ENCODE measurements around the gene TP53I3. TPM values are rescaled to one million over a fixed set of nuclear protein-coding genes. Genes with fewer than 3 reads are reported as not detected.
"Not testable (repeated sequence)": the region's sequence is repeated elsewhere in the genome, so short reads cannot be mapped to it uniquely, and the experiment has no call there.

TP53I3 gene
- 10 to 100 TPM in 11 of 12 donors, not detected in 1; 26.4 to 47.1 (median 31.7) TPM for polyA plus RNA-seq (ENCODE audit: insufficient read length in 12 of 12)
- long read RNA-seq, donor 1, transcript TP53I3-202 (6 exons, 1,635 nt) = major isoform, 6 of 16 reads
- long read RNA-seq, donor 1, partial matches to known transcripts = 6 of 16 reads
- long read RNA-seq, donor 1, other reads (novel, unspliced or antisense) = 0 of 16 reads
- long read RNA-seq, donor 2, transcript TP53I3-201 (5 exons, 1,998 nt) = major isoform, 5 of 11 reads
- long read RNA-seq, donor 2, partial matches to known transcripts = 0 of 11 reads
- long read RNA-seq, donor 2, other reads (novel, unspliced or antisense) = 0 of 11 reads
- long read RNA-seq, donor 3, partial matches to known transcripts = 0 of 6 reads
- long read RNA-seq, donor 3, other reads (novel, unspliced or antisense) = 0 of 6 reads
- long read RNA-seq, donor 4, transcript TP53I3-201 (5 exons, 1,998 nt) = major isoform, 5 of 7 reads
- long read RNA-seq, donor 4, partial matches to known transcripts = 0 of 7 reads
- long read RNA-seq, donor 4, other reads (novel, unspliced or antisense) = 0 of 7 reads
- long read RNA-seq, donor 5, partial matches to known transcripts = 10 of 16 reads
- long read RNA-seq, donor 5, other reads (novel, unspliced or antisense) = 0 of 16 reads
- long read RNA-seq, donor 6, partial matches to known transcripts = 7 of 15 reads
- long read RNA-seq, donor 6, other reads (novel, unspliced or antisense) = 0 of 15 reads
- long read RNA-seq, donor 7, partial matches to known transcripts = 0 of 5 reads
- long read RNA-seq, donor 7, other reads (novel, unspliced or antisense) = 0 of 5 reads
- long read RNA-seq, donor 8, partial matches to known transcripts = 0 of 11 reads
- long read RNA-seq, donor 8, other reads (novel, unspliced or antisense) = 0 of 11 reads
- long read RNA-seq, donor 9, transcript TP53I3-202 (6 exons, 1,635 nt) = major isoform, 7 of 19 reads
- long read RNA-seq, donor 9, partial matches to known transcripts = 7 of 19 reads
- long read RNA-seq, donor 9, other reads (novel, unspliced or antisense) = 0 of 19 reads
- long read RNA-seq, donor 10, partial matches to known transcripts = 0 of 4 reads
- long read RNA-seq, donor 10, other reads (novel, unspliced or antisense) = 0 of 4 reads
- long read RNA-seq, donor 11, transcript TP53I3-202 (6 exons, 1,635 nt) = major isoform, 6 of 17 reads
- long read RNA-seq, donor 11, partial matches to known transcripts = 7 of 17 reads
- long read RNA-seq, donor 11, other reads (novel, unspliced or antisense) = 0 of 17 reads

GRCh38 chr2:24084386-24085199 lies at the start of gene TP53I3:
TP53I3 (minus strand) TSS chr2:24084834; CDS start chr2:24084326, 508 bp downstream.
- peak; percentile 92 for DNase-seq

GRCh38 chr2:24132543-24132942 lies 47.9 kb upstream of the TP53I3 start:
- no peak for DNase-seq

- DNase-seq = peak; percentile 62
Measured at GRCh38 chr2:24125956-24126355, 41.3 kb upstream of the TP53I3 start.

- no peak for DNase-seq
Measured at GRCh38 chr2:24123922-24124580, 39.4 kb upstream of the TP53I3 start.

- DNase-seq = peak; percentile 75
Measured at GRCh38 chr2:24123195-24123921, 38.7 kb upstream of the TP53I3 start, which contains the start of the genes FAM228B and PFN4. FAM228B (plus strand) TSS chr2:24123469; CDS start chr2:24124362, 893 bp downstream. PFN4 (minus strand) TSS chr2:24123334; CDS start chr2:24122535, 799 bp downstream.

GRCh38 chr2:24122366-24123194 lies 37.9 kb upstream of the TP53I3 start:
- DNase-seq = peak; percentile 44

GRCh38 chr2:24121469-24121868 lies 36.8 kb upstream of the TP53I3 start:
- DNase-seq = peak; percentile 52

GRCh38 chr2:24121066-24121465 lies 36.4 kb upstream of the TP53I3 start:
- DNase-seq = peak; percentile 78

- DNase-seq = no peak
Measured at GRCh38 chr2:24117902-24118301, 33.3 kb upstream of the TP53I3 start.

- DNase-seq = no peak
Measured at GRCh38 chr2:24115057-24115456, 30.4 kb upstream of the TP53I3 start.

- DNase-seq = peak; percentile 20
Measured at GRCh38 chr2:24111407-24111901, 26.8 kb upstream of the TP53I3 start.

- DNase-seq = no peak
Measured at GRCh38 chr2:24110660-24111303, 26.1 kb upstream of the TP53I3 start.

GRCh38 chr2:24109431-24109830 lies 24.8 kb upstream of the TP53I3 start:
- DNase-seq = not testable (repeated sequence)

GRCh38 chr2:24107336-24107735 lies 22.7 kb upstream of the TP53I3 start:
- DNase-seq = no peak

GRCh38 chr2:24106786-24107185 lies 22.2 kb upstream of the TP53I3 start:
- no peak for DNase-seq

GRCh38 chr2:24105816-24106215 lies 21.2 kb upstream of the TP53I3 start:
- DNase-seq = no peak

- DNase-seq = no peak
Measured at GRCh38 chr2:24104906-24105305, 20.3 kb upstream of the TP53I3 start.

All from muscle of arm (tissue), 14 donors.